Rectal smooth muscle tissue (tissue), 1 donor: ENCODE measurements around the gene MCTP2.

Experiments
- H3K27ac ChIP-seq: one replicate; pipeline ENCODE4 v1.7.0; 2013; ENCODE audit warnings: low read depth, low read length, inconsistent platforms
- H3K27me3 ChIP-seq: one replicate; pipeline ENCODE4 v1.7.0; 2013; ENCODE audit warnings: low read length; ENCODE audit not compliant: control insufficient read depth, insufficient read depth
- H3K36me3 ChIP-seq: one replicate; pipeline ENCODE4 v1.7.0; 2013; ENCODE audit warnings: low read length; ENCODE audit not compliant: control insufficient read depth, insufficient read depth
- H3K4me1 ChIP-seq: one replicate; pipeline ENCODE4 v1.7.0; 2013; ENCODE audit warnings: low read length; ENCODE audit not compliant: control insufficient read depth, insufficient read depth
- H3K4me3 ChIP-seq: one replicate; pipeline ENCODE4 v1.7.0; 2013; ENCODE audit warnings: low read length
- H3K9ac ChIP-seq: one replicate; pipeline ENCODE4 v1.7.0; 2013; ENCODE audit warnings: low read length

The MCTP2 gene

DNA sequence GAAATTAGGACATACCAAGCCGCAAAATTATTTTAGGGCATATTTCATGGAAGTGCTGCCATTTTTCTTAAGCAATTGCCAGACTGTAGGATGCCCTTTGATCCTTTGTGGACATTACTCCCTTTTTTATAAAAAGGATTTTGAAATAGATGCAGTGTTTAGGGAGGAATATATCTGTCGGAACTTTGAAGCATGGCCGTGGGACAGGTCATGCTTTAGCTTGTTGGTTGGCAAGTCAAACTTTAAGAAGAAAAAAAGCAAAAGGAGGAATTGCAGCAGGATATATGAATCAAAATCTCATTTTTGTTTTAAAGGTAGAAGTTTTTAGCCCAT, 122.1 kb downstream of the MCTP2 start:
- H3K36me3 ChIP-seq: peaks cover 2% of the 10 kb centered on the region
- no peak overlapping the region for H3K9ac ChIP-seq
- H3K27me3 ChIP-seq: no peaks in the 10 kb centered on the region
- no peak overlapping the region for H3K27ac ChIP-seq
- no peaks in the 10 kb centered on the region for H3K4me1 ChIP-seq
- H3K4me3 ChIP-seq: no peak overlapping the region

DNA sequence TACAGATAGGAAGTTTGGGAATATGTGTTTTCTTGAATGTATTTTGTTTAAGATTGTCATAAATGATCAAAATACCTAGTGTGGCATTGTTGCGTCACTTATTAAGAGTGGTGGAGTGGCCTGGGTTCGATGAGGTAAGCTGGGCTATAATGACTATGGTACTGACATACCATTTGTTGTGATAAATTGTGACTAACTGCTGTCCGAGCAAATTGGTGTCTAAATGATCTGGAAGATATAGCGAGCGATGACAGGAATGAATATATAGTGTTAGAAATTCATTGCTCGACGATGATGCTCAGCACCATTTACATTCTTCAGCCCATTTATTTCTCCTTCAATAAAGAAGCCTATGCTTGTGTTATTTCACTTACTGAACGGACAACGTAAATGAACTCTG, 123.3 kb downstream of the MCTP2 start:
- H3K4me1 ChIP-seq: no peaks in the 10 kb centered on the region
- peaks cover 2% of the 10 kb centered on the region for H3K36me3 ChIP-seq
- no peak overlapping the region for H3K9ac ChIP-seq
- no peak overlapping the region for H3K4me3 ChIP-seq
- no peak overlapping the region for H3K27ac ChIP-seq
- H3K27me3 ChIP-seq: no peaks in the 10 kb centered on the region

DNA sequence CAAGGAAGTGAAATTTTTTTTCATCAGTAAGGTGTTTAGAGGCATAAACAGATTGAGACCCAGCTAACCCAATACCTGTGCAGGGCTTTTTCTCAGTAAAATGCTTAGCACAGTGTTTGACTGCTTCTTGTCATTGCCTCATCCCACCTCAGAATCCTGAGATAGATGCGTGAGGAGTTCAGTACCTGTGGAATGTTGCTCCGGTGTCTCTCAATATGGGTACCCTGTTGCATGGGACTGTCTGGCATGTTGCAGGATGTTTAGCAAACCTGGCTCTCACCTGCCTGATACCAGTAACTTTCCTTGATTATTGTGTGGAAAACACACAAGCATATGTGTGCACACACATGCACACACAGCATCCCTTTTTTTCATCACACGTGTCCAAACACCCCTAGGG, 128.4 kb downstream of the MCTP2 start:
- Histone ChIP-seq H3K27me3 (no peaks in the 10 kb centered on the region), H3K9ac (no peak overlapping the region), H3K4me3 (no peak overlapping the region), H3K27ac (no peak overlapping the region), H3K4me1 (no peaks in the 10 kb centered on the region), H3K36me3 (no peaks in the 10 kb centered on the region)

DNA sequence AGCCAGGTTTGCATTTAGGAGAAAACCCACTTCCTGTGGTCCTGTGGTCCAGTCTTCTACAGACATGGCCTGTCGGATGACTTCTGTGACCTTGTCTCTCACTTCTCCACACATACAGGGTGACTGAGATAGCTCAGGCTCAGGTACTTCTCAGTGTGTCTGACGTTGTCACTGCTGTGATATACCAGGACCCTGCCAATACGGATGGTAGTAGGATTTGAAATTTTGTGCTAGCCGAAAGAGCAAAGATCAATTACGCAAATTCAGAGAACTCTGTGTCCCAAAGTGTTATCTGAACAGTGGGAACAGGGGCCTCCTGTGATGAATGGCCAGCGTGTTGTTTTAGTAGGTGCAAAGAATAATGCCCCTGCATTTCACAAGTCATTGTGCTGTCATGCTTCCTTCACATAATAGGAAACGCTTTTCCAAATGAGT, 128.9 kb downstream of the MCTP2 start:
- no peaks in the 10 kb centered on the region for H3K27me3 ChIP-seq
- H3K27ac ChIP-seq: no peak overlapping the region
- H3K4me1 ChIP-seq: no peaks in the 10 kb centered on the region
- no peak overlapping the region for H3K4me3 ChIP-seq
- no peak overlapping the region for H3K9ac ChIP-seq
- H3K36me3 ChIP-seq: no peaks in the 10 kb centered on the region

DNA sequence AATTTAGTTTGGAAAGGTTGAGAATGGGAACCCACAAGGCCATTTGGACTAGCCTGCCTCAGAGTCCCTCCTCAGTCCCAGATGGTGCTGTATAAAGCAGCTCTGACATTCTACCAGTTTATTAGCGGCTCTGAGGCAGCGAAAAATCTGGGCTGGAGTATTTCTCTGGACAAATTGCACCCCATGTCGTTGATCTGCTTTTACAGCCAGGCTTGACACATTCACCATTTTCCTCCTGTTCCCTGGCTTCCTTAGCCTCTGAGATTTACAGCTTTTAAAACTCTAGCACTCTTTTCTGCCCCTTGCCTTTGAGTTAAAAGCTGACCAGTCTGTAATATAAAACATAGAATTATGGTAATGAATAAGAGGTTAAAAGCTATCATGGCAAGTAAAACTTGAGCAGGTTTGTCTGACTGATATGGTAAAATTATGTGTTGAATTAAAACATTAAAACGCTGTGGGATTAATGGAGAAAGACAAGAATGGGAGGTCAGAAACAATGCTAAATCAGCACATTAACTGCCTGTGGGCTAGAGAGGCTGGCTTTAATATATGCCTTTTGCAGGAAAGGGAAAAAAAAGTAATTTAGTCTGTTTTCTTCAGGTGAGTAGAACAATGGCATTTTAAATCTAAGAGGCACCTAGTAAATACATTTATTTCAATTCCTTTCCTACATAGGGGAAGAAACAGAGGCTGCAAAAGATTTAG, 131.2 kb downstream of the MCTP2 start:
- no peak overlapping the region for H3K9ac ChIP-seq
- no peaks in the 10 kb centered on the region for H3K36me3 ChIP-seq
- H3K4me3 ChIP-seq: no peak overlapping the region
- no peak overlapping the region for H3K27ac ChIP-seq
- no peaks in the 10 kb centered on the region for H3K27me3 ChIP-seq
- H3K4me1 ChIP-seq: no peaks in the 10 kb centered on the region

DNA sequence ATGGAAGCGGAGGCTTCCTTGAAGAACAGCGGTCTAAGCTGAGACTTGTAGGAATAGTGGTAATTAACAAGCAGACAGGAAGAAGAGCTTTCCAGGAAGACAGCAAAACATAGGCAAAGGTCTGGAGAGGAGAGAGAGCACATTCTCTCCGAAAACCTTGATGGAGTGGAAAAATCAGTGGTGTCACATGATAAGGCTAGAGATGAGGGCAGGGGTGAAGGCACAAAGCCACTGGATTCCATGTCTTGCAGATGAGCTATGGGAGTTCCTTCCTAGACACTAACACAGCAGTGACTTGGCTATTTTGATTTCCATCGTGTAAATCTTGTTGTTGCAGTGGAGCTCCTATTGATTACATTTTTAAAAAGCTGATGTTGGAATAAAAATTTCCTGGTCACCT, 132.0 kb downstream of the MCTP2 start:
- no peak overlapping the region for H3K9ac ChIP-seq
- H3K27me3 ChIP-seq: no peaks in the 10 kb centered on the region
- H3K4me1 ChIP-seq: no peaks in the 10 kb centered on the region
- no peak overlapping the region for H3K4me3 ChIP-seq
- no peak overlapping the region for H3K27ac ChIP-seq
- no peaks in the 10 kb centered on the region for H3K36me3 ChIP-seq

DNA sequence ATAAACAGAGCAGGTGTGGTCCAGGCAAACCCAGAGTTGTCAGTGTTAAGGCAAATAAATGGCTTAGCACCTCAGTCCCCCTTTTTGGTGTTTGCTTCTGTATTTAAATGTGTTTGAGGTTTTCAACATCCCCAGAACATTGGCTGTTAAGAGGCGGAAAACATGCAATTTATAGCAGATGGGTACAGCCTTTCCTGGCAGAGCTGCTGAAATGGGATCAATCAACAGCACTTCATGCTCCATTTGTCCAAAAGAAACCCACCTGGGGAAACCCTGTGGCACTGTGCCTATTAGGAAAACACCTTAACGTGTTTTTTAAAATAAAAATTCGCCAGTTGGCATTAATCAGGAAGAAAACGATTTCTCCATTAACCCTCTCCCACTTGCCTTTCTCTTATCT, 135.4 kb downstream of the MCTP2 start:
- H3K9ac ChIP-seq: no peak overlapping the region
- H3K27ac ChIP-seq: no peak overlapping the region
- no peaks in the 10 kb centered on the region for H3K27me3 ChIP-seq

DNA sequence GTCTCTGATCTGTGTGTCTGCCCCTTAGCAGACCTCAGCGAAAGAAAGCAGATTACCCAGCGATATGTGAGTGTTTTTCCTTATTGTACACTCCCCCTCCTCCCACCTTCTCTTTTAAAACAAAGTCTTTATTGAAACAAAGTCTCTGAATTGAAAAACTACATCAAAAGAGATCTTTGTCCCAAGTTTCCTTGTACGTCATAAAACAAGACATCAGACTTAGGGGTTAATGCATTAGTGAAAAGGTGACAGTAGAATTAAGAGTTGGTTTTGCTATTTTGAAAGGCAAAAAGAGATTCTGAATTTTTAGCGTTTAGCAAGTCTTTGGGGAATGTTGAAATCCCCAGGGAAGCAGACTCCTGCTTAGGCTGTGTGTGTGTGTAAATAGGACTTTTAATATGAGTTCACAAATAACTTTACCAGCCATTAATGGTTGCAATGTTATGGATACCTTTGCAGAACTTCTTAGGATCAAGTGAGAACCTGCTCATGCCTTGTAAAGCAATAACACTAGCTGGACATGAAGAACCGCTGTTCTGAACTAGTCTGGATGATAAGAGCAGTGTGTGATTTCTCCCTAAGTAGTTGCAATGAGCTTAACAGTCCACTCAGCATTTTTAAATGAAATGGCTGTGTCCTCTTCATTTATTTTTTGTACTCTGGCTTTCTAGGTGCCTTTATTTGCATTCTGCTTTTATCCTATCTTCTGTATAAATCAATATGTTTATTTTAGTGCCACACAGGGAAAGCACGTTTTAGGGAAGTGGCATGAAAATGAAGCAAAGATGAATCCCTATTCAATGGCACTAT, 136.6 kb downstream of the MCTP2 start:
- no peak overlapping the region for H3K9ac ChIP-seq
- H3K27me3 ChIP-seq: no peaks in the 10 kb centered on the region
- no peak overlapping the region for H3K27ac ChIP-seq
- no peaks in the 10 kb centered on the region for H3K36me3 ChIP-seq
- no peaks in the 10 kb centered on the region for H3K4me1 ChIP-seq
- H3K4me3 ChIP-seq: no peak overlapping the region

More for the DNA sequence above, 135.4 kb downstream of the MCTP2 start:
- H3K4me3 ChIP-seq: no peak overlapping the region
- H3K36me3 ChIP-seq: no peaks in the 10 kb centered on the region
- no peaks in the 10 kb centered on the region for H3K4me1 ChIP-seq

DNA sequence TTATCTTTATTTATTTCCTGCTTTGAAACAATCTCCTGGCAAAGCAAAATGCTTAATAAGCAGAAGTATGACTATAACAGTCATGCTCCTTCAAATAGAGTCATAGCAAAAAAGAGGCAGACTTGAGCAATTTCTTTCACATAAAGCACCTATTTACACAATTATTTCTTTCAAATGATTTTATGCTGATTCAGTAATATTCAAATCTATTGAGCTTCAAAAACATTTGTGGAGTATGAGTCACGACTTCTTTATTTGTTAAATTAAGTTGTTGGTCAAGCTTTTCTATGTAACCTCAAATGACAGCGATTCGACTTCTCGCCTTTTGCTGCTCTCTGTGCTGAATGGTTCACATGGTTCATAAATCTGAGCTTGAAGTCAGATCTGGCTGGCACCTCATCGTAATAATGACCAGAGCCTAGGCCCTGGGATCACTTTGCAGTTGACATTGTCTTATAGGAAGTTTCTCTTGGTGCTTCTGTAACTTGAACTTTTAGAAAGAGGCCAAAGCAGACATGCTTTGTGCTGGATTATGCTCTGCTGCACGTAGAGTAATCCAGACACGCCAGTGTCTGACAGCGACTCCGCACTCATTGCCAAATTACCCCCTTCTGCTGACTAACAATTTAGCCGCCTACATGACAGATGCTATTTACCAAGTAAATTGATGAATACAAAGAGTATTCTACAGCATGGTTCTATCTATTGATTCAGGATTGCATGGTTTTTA, 139.0 kb downstream of the MCTP2 start:
- H3K4me3 ChIP-seq: no peak overlapping the region
- no peak overlapping the region for H3K27ac ChIP-seq
- H3K9ac ChIP-seq: no peak overlapping the region
- no peaks in the 10 kb centered on the region for H3K4me1 ChIP-seq
- no peaks in the 10 kb centered on the region for H3K36me3 ChIP-seq
- H3K27me3 ChIP-seq: no peaks in the 10 kb centered on the region

DNA sequence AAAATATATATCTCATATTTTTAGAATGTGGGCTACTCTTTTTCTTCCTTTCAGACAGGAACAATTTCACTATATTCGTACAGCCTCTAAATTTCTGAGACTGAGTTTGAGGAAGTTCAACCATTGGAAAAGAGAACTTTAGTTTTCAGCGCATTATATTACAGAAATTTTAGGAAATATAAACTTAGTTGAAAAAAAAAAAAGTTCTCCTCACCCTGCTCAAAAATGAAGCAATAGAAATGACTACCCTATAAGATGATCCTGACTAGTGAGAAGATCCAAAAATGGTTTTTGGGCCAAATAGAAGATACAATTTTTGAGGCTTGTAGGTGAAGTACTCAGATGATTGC, 139.6 kb downstream of the MCTP2 start:
- Histone ChIP-seq H3K9ac (no peak overlapping the region), H3K27me3 (no peaks in the 10 kb centered on the region), H3K4me3 (no peak overlapping the region), H3K4me1 (no peaks in the 10 kb centered on the region), H3K27ac (no peak overlapping the region), H3K36me3 (no peaks in the 10 kb centered on the region)

DNA sequence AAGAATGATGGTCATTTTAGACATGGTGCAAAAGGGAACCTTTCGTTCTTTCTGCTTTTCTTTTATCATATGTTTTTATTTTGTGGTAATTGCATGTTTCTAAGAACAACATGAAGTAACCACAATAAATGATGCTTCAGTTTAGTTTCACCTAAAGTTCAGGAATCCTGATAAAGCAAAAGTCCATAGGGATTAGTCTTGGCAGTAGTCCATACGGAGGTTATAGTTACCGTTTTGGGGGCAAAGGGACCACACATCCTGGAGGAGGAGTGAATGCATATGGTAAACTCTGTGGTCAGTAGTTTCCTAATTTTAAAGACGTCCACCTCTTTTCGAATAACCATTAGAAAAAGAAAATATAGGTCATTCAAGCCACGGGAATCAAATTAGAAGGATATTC, 141.5 kb downstream of the MCTP2 start:
- H3K27me3 ChIP-seq: no peaks in the 10 kb centered on the region
- peaks cover 2% of the 10 kb centered on the region for H3K36me3 ChIP-seq
- H3K4me1 ChIP-seq: no peaks in the 10 kb centered on the region
- H3K4me3 ChIP-seq: no peak overlapping the region
- no peak overlapping the region for H3K27ac ChIP-seq
- no peak overlapping the region for H3K9ac ChIP-seq

DNA sequence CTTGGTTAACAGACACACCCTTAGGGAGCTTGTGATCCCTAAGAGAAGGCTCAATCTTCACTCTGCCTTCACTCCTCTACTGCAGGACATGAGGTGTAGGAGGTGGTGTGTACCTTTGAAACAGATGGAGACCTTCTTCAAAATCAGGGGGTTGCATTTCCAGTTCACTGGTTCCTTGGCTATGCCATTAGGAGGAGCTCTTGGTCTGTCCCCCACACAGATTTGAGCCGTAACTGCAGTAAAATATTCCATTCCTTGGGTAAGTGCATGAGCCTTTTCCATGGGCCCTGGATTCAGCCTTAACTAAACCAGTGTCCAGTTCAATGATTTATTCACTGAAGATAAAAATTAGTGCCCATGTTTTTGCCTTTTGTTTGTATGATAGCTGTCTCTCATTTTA, 144.6 kb downstream of the MCTP2 start:
- Histone ChIP-seq H3K4me1 (no peaks in the 10 kb centered on the region), H3K9ac (no peak overlapping the region), H3K36me3 (peaks cover 2% of the 10 kb centered on the region), H3K4me3 (no peak overlapping the region), H3K27ac (no peak overlapping the region), H3K27me3 (no peaks in the 10 kb centered on the region)
